H1 (cell line): Measurements from ENCODE around the gene XPO6. TPM values are rescaled to one million over a fixed set of nuclear protein-coding genes. Genes with fewer than 3 reads are reported as not detected.

Experiments
- CEBPB ChIP-seq: IDR thresholded peaks from 2 replicates; pipeline ENCODE4 v1.6.1; 2012; ENCODE audit warnings: low read depth, low read length
- CTBP2 ChIP-seq: IDR thresholded peaks from 2 replicates; pipeline ENCODE4 v1.7.0; 2011; ENCODE audit warnings: borderline replicate concordance, mild to moderate bottlenecking, moderate library complexity, mixed read lengths, low read length; ENCODE audit not compliant: insufficient read depth, insufficient read length
- CTCF ChIP-seq, 3 experiments: IDR thresholded peaks; 1 replicate in 2 of 3; 2 replicates in 1 of 3; pipeline versions ENCODE4 v1.5.1 to v1.6.1; 2011; ENCODE audit warnings: low read length in 3 of 3, mild to moderate bottlenecking in 3 of 3, inconsistent platforms in 2 of 3, low read depth in 1 of 3, moderate library complexity in 1 of 3; ENCODE audit not compliant: insufficient read depth in 1 of 3; ENCODE audit errors: control extremely low read depth in 1 of 3
- MAX ChIP-seq: IDR thresholded peaks from 2 replicates; pipeline ENCODE4 v1.6.1; 2012; ENCODE audit warnings: inconsistent platforms
- RBBP5 ChIP-seq: IDR thresholded peaks from 2 replicates; pipeline ENCODE4 v1.7.1; 2012; ENCODE audit warnings: low read depth, mild to moderate bottlenecking, inconsistent platforms, low read length, moderate library complexity, borderline replicate concordance
- RXRA ChIP-seq: IDR thresholded peaks from 2 replicates; pipeline ENCODE4 v1.6.1; 2011; ENCODE audit warnings: low read depth, mild to moderate bottlenecking, low read length, moderate library complexity; ENCODE audit not compliant: insufficient read depth
- SP2 ChIP-seq: IDR thresholded peaks from 2 replicates; pipeline ENCODE4 v1.6.1; 2012; ENCODE audit warnings: mild to moderate bottlenecking, low read length, inconsistent platforms
- TAF7 ChIP-seq: optimal IDR thresholded peaks from 2 replicates; pipeline ENCODE3; 2011; ENCODE audit warnings: low read depth, mild to moderate bottlenecking, inconsistent platforms, low read length, moderate library complexity, borderline replicate concordance
- polyA plus RNA-seq, 7 experiments: library from polyadenylated mRNA; depleted of rRNA in 3 of 7; stranded (reverse) in 5 of 7; unstranded in 2 of 7; fragments of >200 nt in 5 of 7; fragments of 200-250 nt in 2 of 7; gene quantifications; 1 replicate in 5 of 7; 2 replicates in 1 of 7; 4 replicates in 1 of 7; pipeline versions ENCODE4 v1.2.1 to v1.2.3, GENCODE V29; 2011 to 2013; ENCODE audit warnings: missing spikeins in 2 of 7, mixed read lengths in 2 of 7
- total RNA-seq: library from RNA; stranded (reverse); fragmentation: NEBNext Ultra II Directional; extraction: Animal tissue kit (Norgen Biotek cat#: 25700); gene quantifications from 2 replicates; pipeline ENCODE4 v1.2.1, GENCODE V29; 2021

The XPO6 gene
- total and polyA plus RNA-seq, 2 of the 8 experiments (the other 6 are each of a cell fraction or from before 2014, with no cell fraction given): 152 to 254 TPM

GRCh38 chr16:28087675-28088300, 124.0 kb downstream of the XPO6 start (continued):
- TF ChIP-seq CTCF (IDR thresholded peaks at IDR 0.05; ENCODE audit: control extremely low read depth in 1 of 3, insufficient read depth in 1 of 3, low read depth in 1 of 3, low read length in 3 of 3) (no peak), RBBP5 (no peak), MAX (no peak), CTBP2 (no peak), TAF7 (no peak), CEBPB (no peak), SP2 (no peak), RXRA (no peak)
- TF ChIP-seq, all 59 proteins: peak for 0
